Measurements from ENCODE around the gene PLCXD3.
A peak's percentile ranks its signal among the peaks of the same experiment; 100 is the strongest.

PLCXD3 gene

GRCh38 chr5:41510176-41510831, at the start of gene PLCXD3:
Gene PLCXD3 (minus strand): TSS chr5:41510601. CDS start chr5:41510526, 75 bp downstream.
- ChIA-PET POLR2A (ENCODE audit: low non-redundant PET) (no interaction called here), CTCF (no interaction called here)
- TF ChIP-seq CTCF (conservative IDR thresholded peaks at IDR 0.05; ENCODE audit: low read depth): no peak
- no peak within 1 kb of the TSS for H3K27ac ChIP-seq
- peak; percentile 19 for DNase-seq (ENCODE audit: low spot score)

- ChIA-PET POLR2A (ENCODE audit: low non-redundant PET) (no interaction called here), CTCF (no interaction called here)
- no peak for TF ChIP-seq CTCF (conservative IDR thresholded peaks at IDR 0.05; ENCODE audit: low read depth)
- no peak overlapping the region for H3K27ac ChIP-seq
- DNase-seq (ENCODE audit: low spot score): no peak
Observed at GRCh38 chr5:41559184-41559583, 48.8 kb upstream of the PLCXD3 start.

- POLR2A ChIA-PET (ENCODE audit: low non-redundant PET): no interaction called here
- DNase-seq (ENCODE audit: low spot score): no peak
- H3K27ac ChIP-seq: no peak overlapping the region
- CTCF ChIA-PET: no interaction called here
- no peak for TF ChIP-seq CTCF (conservative IDR thresholded peaks at IDR 0.05; ENCODE audit: low read depth)
Observed at GRCh38 chr5:41558295-41558694, 47.9 kb upstream of the PLCXD3 start.

GRCh38 chr5:41547991-41548390, 37.6 kb upstream of the PLCXD3 start:
- no peak for TF ChIP-seq CTCF (conservative IDR thresholded peaks at IDR 0.05; ENCODE audit: low read depth)
- H3K27ac ChIP-seq: no peak overlapping the region
- ChIA-PET CTCF (no interaction called here), POLR2A (ENCODE audit: low non-redundant PET) (no interaction called here)
- no peak for DNase-seq (ENCODE audit: low spot score)

- CTCF ChIA-PET: interaction anchor here (0.6 kb wide), 1 partner anchor 235 kb away, joined by 3 read pairs; no protein-coding TSS in a partner anchor
- POLR2A ChIA-PET (ENCODE audit: low non-redundant PET): no interaction called here
- DNase-seq (ENCODE audit: low spot score): no peak
- TF ChIP-seq CTCF (conservative IDR thresholded peaks at IDR 0.05; ENCODE audit: low read depth): no peak
- H3K27ac ChIP-seq: no peak overlapping the region
Observed at GRCh38 chr5:41542183-41542582, 31.8 kb upstream of the PLCXD3 start.

- CTCF ChIA-PET: no interaction called here
- no peak overlapping the region for H3K27ac ChIP-seq
- DNase-seq (ENCODE audit: low spot score): no peak
- no peak for TF ChIP-seq CTCF (conservative IDR thresholded peaks at IDR 0.05; ENCODE audit: low read depth)
- POLR2A ChIA-PET (ENCODE audit: low non-redundant PET): no interaction called here
Observed at GRCh38 chr5:41539454-41539853, 29.1 kb upstream of the PLCXD3 start.
